CD4-positive, alpha-beta T cell (primary cell): ENCODE results near the gene CYP3A5. TPM values are rescaled to one million over a fixed set of nuclear protein-coding genes. Genes with fewer than 3 reads are reported as not detected.

ENCODE experiments used
- ATAC-seq: fragments of 200-7000 bp; cut with Tn5 transposase; one replicate; pipeline ENCODE4 v1.10.0; 2022; ENCODE audit warnings: mild to moderate bottlenecking; ENCODE audit not compliant: poor library complexity
- CTCF ChIA-PET: fragments of 350-600 bp; sonication (Branson Sonifier 250); formaldehyde crosslinking; loops from one replicate; lab custom pipeline; 2021; ENCODE audit warnings: antibody characterized with exemption, inconsistent platforms; lab: Charles Lee
- POLR2A ChIA-PET: fragments of 350-600 bp; sonication (Branson Sonifier 250); formaldehyde crosslinking; loops from one replicate; lab custom pipeline; 2021; ENCODE audit warnings: antibody characterized with exemption, inconsistent platforms; lab: Charles Lee
- DNase-seq, 14 experiments: peaks; one replicate each; pipeline ENCODE4 v3.0.0-alpha.2; 2013 to 2020; ENCODE audit warnings: mixed read lengths in 2 of 14
- H3K27ac ChIP-seq, 2 donors: one replicate each; pipeline versions ENCODE4 v1.5.1 to v1.7.0; 2013; ENCODE audit warnings: low read length in 2 of 2, low read depth in 1 of 2, mild to moderate bottlenecking in 1 of 2
- H3K27me3 ChIP-seq, 2 experiments: 1 replicate in 1 of 2; 2 replicates in 1 of 2; pipeline versions ENCODE4 v1.6.1 to v1.7.0; 2013; ENCODE audit warnings: low read length in 2 of 2, control low read depth in 1 of 2, mild to moderate bottlenecking in 1 of 2, moderate library complexity in 1 of 2; ENCODE audit not compliant: insufficient read depth in 2 of 2, control insufficient read depth in 1 of 2
- H3K36me3 ChIP-seq: one replicate; pipeline ENCODE4 v1.6.1; 2013; ENCODE audit warnings: low read length, control low read depth; ENCODE audit not compliant: insufficient read depth
- H3K4me1 ChIP-seq: one replicate; pipeline ENCODE4 v1.6.1; 2013; ENCODE audit warnings: low read length, control low read depth; ENCODE audit not compliant: insufficient read depth
- H3K4me3 ChIP-seq: one replicate; pipeline ENCODE4 v1.5.1; 2013; ENCODE audit warnings: mild to moderate bottlenecking, low read length, moderate library complexity
- H3K9me3 ChIP-seq, 2 experiments: 1 replicate in 1 of 2; 2 replicates in 1 of 2; pipeline versions ENCODE4 v1.6.1 to v1.7.0; 2013; ENCODE audit warnings: low read length in 2 of 2, mild to moderate bottlenecking in 2 of 2, control low read depth in 1 of 2, moderate library complexity in 1 of 2; ENCODE audit not compliant: control insufficient read depth in 1 of 2, insufficient read depth in 1 of 2
- H3K27ac Mint-ChIP-seq: one replicate; pipeline ENCODE4 v1.8.0; 2020; ENCODE audit warnings: mixed read lengths
- H3K27me3 Mint-ChIP-seq: one replicate; pipeline ENCODE4 v1.8.0; 2021; ENCODE audit warnings: mixed read lengths
- H3K36me3 Mint-ChIP-seq: one replicate; pipeline ENCODE4 v1.8.0; 2021; ENCODE audit warnings: low read depth, mixed read lengths
- H3K4me1 Mint-ChIP-seq: one replicate; pipeline ENCODE4 v1.8.0; 2021; ENCODE audit warnings: low read depth, mixed read lengths
- H3K4me3 Mint-ChIP-seq: one replicate; pipeline ENCODE4 v1.8.0; 2020; ENCODE audit warnings: mild to moderate bottlenecking, mixed read lengths
- H3K9me3 Mint-ChIP-seq: one replicate; pipeline ENCODE4 v1.8.0; 2020; ENCODE audit warnings: mixed read lengths
- intact Hi-C, 2 experiments: fragments of 100-400 bp; cut with DNase I in 1 of 2; cut with micrococcal nuclease in 1 of 2; formaldehyde crosslinking; loops; one replicate each; pipeline versions ENCODE4 v1.15.1 to v1.9.0; 2023 to 2025; cut with DNase I, micrococcal nuclease
- total RNA-seq, 174 experiments: library from RNA in 2 of 174; stranded (reverse) in 2 of 174; gene quantifications; one replicate each; pipeline ENCODE4 v1.2.3 and lab custom pipeline; 2021 to 2026
- TF ChIP-seq, protein P1 (sequence below): fragments of 200-600 bp; IDR thresholded peaks from one replicate; pipeline ENCODE4 v1.8.0; 2022; ENCODE audit warnings: antibody characterized with exemption, mild to moderate bottlenecking

CYP3A5 gene
- total RNA-seq, 2 experiments from 2014 or later, result not detected

DNA sequence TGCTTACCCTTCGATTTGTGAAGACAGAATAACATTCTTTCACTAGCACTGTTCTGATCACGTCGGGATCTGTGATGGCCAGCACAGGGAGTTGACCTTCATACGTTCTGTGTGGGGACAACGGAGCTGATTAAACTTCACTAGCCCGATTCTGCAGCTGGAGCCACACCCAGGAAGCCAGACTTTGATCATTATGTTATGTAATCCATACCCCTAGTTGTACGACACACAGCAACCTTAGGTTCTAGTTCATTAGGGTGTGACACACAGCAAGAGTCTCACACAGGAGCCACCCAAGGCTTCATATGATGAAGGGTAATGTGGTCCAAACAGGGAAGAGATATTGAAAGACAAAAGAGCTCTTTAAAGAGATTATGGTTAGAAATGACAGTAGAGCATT, 7.2 kb downstream of the CYP3A5 start:
- Histone ChIP-seq H3K4me3 (no peak overlapping the region), H3K36me3 (no peaks in the 10 kb centered on the region), H3K4me1 (peaks cover 4% of the 10 kb centered on the region), H3K27me3 (no peaks in the 10 kb centered on the region), H3K27ac (no peak overlapping the region), H3K9me3 (no peaks in the 10 kb centered on the region)
- DNase-seq (no peak), ATAC-seq (no peak)
- TF ChIP-seq, protein P1, sequence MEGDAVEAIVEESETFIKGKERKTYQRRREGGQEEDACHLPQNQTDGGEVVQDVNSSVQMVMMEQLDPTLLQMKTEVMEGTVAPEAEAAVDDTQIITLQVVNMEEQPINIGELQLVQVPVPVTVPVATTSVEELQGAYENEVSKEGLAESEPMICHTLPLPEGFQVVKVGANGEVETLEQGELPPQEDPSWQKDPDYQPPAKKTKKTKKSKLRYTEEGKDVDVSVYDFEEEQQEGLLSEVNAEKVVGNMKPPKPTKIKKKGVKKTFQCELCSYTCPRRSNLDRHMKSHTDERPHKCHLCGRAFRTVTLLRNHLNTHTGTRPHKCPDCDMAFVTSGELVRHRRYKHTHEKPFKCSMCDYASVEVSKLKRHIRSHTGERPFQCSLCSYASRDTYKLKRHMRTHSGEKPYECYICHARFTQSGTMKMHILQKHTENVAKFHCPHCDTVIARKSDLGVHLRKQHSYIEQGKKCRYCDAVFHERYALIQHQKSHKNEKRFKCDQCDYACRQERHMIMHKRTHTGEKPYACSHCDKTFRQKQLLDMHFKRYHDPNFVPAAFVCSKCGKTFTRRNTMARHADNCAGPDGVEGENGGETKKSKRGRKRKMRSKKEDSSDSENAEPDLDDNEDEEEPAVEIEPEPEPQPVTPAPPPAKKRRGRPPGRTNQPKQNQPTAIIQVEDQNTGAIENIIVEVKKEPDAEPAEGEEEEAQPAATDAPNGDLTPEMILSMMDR, result no peak
- ChIA-PET CTCF (no interaction called here), POLR2A (no interaction called here)
- H3K27me3 Mint-ChIP-seq, result no peaks in the 10 kb centered on the region
- no peaks in the 10 kb centered on the region for H3K9me3 Mint-ChIP-seq
- peaks cover 4% of the 10 kb centered on the region for H3K36me3 Mint-ChIP-seq
- H3K4me3 Mint-ChIP-seq, result no peak overlapping the region
- peak overlapping the region; percentile 79 for H3K27ac Mint-ChIP-seq
- H3K4me1 Mint-ChIP-seq, result peaks cover 31% of the 10 kb centered on the region
- intact Hi-C loops, result no loop called here

DNA sequence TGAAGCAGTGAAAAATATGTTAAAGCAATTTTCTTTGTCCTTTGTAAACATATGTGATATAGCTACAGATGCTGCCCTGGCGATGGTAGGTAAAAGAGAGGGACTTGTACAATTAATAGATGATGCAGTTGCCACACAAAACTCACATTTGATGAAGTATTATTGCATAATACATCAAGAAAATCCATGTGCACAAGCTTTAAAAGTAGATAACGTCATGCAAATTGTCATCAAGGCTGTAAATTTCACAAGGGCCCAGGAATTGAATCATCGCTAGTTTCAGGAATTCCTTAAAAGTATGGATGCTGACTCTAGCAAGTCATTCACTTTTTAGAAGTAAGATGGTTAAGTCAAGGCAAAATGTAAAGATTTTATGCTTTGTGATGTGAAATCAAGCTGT, 10.0 kb downstream of the CYP3A5 start:
- peaks cover 11% of the 10 kb centered on the region for H3K4me1 Mint-ChIP-seq
- no peaks in the 10 kb centered on the region for H3K27me3 Mint-ChIP-seq
- TF ChIP-seq, protein P1, result no peak
- intact Hi-C loops, result no loop called here
- Histone ChIP-seq H3K4me1 (no peaks in the 10 kb centered on the region), H3K27me3 (no peaks in the 10 kb centered on the region), H3K9me3 (no peaks in the 10 kb centered on the region), H3K27ac (no peak overlapping the region), H3K36me3 (no peaks in the 10 kb centered on the region), H3K4me3 (no peak overlapping the region)
- DNase-seq (no peak), ATAC-seq (no peak)
- H3K27ac Mint-ChIP-seq, result no peak overlapping the region
- ChIA-PET POLR2A (interaction anchor here (1.4 kb wide), 1 partner anchor 45 kb away, joined by 3 read pairs; no protein-coding TSS in a partner anchor), CTCF (no interaction called here)
- no peaks in the 10 kb centered on the region for H3K9me3 Mint-ChIP-seq
- peaks cover 17% of the 10 kb centered on the region for H3K36me3 Mint-ChIP-seq
- no peak overlapping the region for H3K4me3 Mint-ChIP-seq

DNA sequence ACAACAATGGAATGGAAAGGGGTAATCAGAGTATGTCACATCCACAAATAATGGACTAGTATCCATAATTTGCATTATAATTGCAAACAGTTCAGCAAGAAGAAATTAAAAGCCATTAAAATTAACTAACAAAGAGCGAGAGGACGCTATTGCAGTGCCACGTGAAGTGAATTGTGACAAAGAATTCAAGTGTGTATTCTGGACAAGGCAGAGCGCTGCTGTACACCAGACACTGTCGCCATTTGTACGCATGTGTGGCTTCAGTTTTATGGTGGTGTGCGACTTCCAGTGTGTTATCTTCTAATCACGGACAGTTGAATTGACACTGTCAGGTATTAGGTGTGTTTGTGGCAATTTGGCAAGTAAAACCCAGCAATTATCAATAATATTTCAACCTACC, 11.3 kb downstream of the CYP3A5 start:
- ATAC-seq, result no peak
- H3K4me1 Mint-ChIP-seq, result peaks cover 3% of the 10 kb centered on the region
- DNase-seq, result no peak
- TF ChIP-seq, protein P1, result no peak
- H3K36me3 ChIP-seq, result no peaks in the 10 kb centered on the region
- H3K36me3 Mint-ChIP-seq, result peaks cover 22% of the 10 kb centered on the region
- no peak overlapping the region for H3K27ac Mint-ChIP-seq
- H3K4me3 ChIP-seq, result no peak overlapping the region
- no peaks in the 10 kb centered on the region for H3K9me3 Mint-ChIP-seq
- POLR2A ChIA-PET, result no interaction called here
- CTCF ChIA-PET, result no interaction called here
- H3K4me1 ChIP-seq, result no peaks in the 10 kb centered on the region
- intact Hi-C loops, result no loop called here
- no peaks in the 10 kb centered on the region for H3K27me3 Mint-ChIP-seq
- H3K27me3 ChIP-seq, result no peaks in the 10 kb centered on the region
- H3K27ac ChIP-seq, result no peak overlapping the region
- H3K4me3 Mint-ChIP-seq, result no peak overlapping the region
- no peaks in the 10 kb centered on the region for H3K9me3 ChIP-seq
